Panc1 (cell line): ENCODE measurements around the gene SSBP4. TPM values are rescaled to one million over a fixed set of nuclear protein-coding genes. Genes with fewer than 3 reads are reported as not detected.

ENCODE experiments used
- ATAC-seq: fragments of 200-7000 bp; cut with Tn5 transposase; 2 replicates; pipeline ENCODE4 v1.9.1; 2020; ENCODE audit warnings: mild to moderate bottlenecking, moderate library complexity
- BruUV-seq: library from RNA; stranded (reverse); fragments of 400-500 nt; replicated peaks from 2 replicates; lab custom pipeline; 2021; lab: Mats Ljungman, UMichigan
- CTCF ChIA-PET: fragments of 300-600 bp; sonication (Branson Sonifier 250); formaldehyde crosslinking; loops from one replicate; lab custom pipeline; 2022; ENCODE audit warnings: antibody characterized with exemption; lab: Charles Lee
- POLR2A ChIA-PET: fragments of 300-600 bp; sonication (Branson Sonifier 250); formaldehyde crosslinking; loops from one replicate; lab custom pipeline; 2022; ENCODE audit warnings: antibody characterized with exemption; lab: Charles Lee
- DNase-seq: peaks from one replicate; pipeline ENCODE4 v3.0.0-alpha.2; 2010; ENCODE audit warnings: low read depth, low spot score
- H3K27ac ChIP-seq: 2 replicates; pipeline ENCODE4 v1.5.1; 2011; ENCODE audit warnings: mild to moderate bottlenecking, low read length, inconsistent platforms
- H3K27me3 ChIP-seq: fragments of 200-500 bp; sonication (Bioruptor generic); 2 replicates; pipeline ENCODE4 v1.6.0; 2014; ENCODE audit warnings: low read length, inconsistent platforms; ENCODE audit not compliant: control insufficient read depth, insufficient read depth
- H3K36me3 ChIP-seq: fragments of 200-500 bp; sonication (Bioruptor generic); 2 replicates; pipeline ENCODE4 v1.5.1; 2014; ENCODE audit warnings: inconsistent platforms, mild to moderate bottlenecking, low read length, moderate library complexity; ENCODE audit not compliant: control insufficient read depth, insufficient read depth
- H3K4me1 ChIP-seq: 2 replicates; pipeline ENCODE4 v1.5.1; 2011; ENCODE audit warnings: inconsistent platforms, mild to moderate bottlenecking, low read length, moderate library complexity; ENCODE audit not compliant: control insufficient read depth, insufficient read depth
- H3K4me3 ChIP-seq, 2 experiments: 2 replicates each; pipeline ENCODE4 v1.5.1; 2011 to 2012; ENCODE audit warnings: low read depth in 2 of 2, low read length in 2 of 2, mild to moderate bottlenecking in 2 of 2, inconsistent platforms in 1 of 2, moderate library complexity in 1 of 2
- H3K9me3 ChIP-seq: fragments of 200-500 bp; sonication (Bioruptor generic); 2 replicates; pipeline ENCODE4 v1.5.1; 2014; ENCODE audit warnings: low read depth, mild to moderate bottlenecking, inconsistent platforms, low read length, moderate library complexity; ENCODE audit not compliant: control insufficient read depth, insufficient read depth
- CTCF ChIP-seq: fragments of 450-650 bp; IDR thresholded peaks from 2 replicates; pipeline ENCODE4 v1.5.1; 2017; ENCODE audit warnings: mild to moderate bottlenecking
- POLR2AphosphoS5 ChIP-seq: IDR thresholded peaks from 2 replicates; pipeline ENCODE4 v1.6.1; 2012; ENCODE audit warnings: mild to moderate bottlenecking, low read depth, low read length, moderate library complexity
- REST ChIP-seq, 2 experiments: IDR thresholded peaks; 2 replicates each; pipeline ENCODE4 v1.6.1; 2011 to 2012; ENCODE audit warnings: low read depth in 2 of 2, control low read depth in 1 of 2, low read length in 1 of 2, mild to moderate bottlenecking in 1 of 2, moderate library complexity in 1 of 2; ENCODE audit not compliant: insufficient read depth in 1 of 2
- SIN3A ChIP-seq: IDR thresholded peaks from 2 replicates; pipeline ENCODE4 v1.6.1; 2012; ENCODE audit warnings: low read depth, mild to moderate bottlenecking, low read length, moderate library complexity, borderline replicate concordance; ENCODE audit not compliant: insufficient read depth
- TCF7L2 ChIP-seq: IDR thresholded peaks from 2 replicates; pipeline ENCODE4 v1.6.1; 2011; ENCODE audit warnings: mild to moderate bottlenecking, low read depth, low read length, inconsistent platforms
- in situ Hi-C: cut with HindIII; loops from 2 replicates; pipeline ENCODE4 v1.10.0; 2016; ENCODE audit warnings: low sequenced_read_pairs, low pct_unique_long_range_greater_than_20kb
- intact Hi-C: fragments of 100-400 bp; cut with micrococcal nuclease; formaldehyde crosslinking; loops from one replicate; pipeline ENCODE4 v1.10.0; 2022; ENCODE audit not compliant: unreplicated experiment
- total RNA-seq: library from RNA; stranded (reverse); gene quantifications from one replicate; pipeline ENCODE4 v1.2.1, GENCODE V29; 2021; ENCODE audit not compliant: unreplicated experiment

The SSBP4 gene
- total RNA-seq, 1 experiment from 2014 or later: 128 TPM

GRCh38 chr19:18460900-18461299, 41.7 kb downstream of the SSBP4 start:
- no peak for TF ChIP-seq POLR2AphosphoS5
- TF ChIP-seq REST (IDR thresholded peaks at IDR 0.05; ENCODE audit: insufficient read depth in 1 of 2, low read depth in 2 of 2, low read length in 1 of 2): no peak
- no peak for TF ChIP-seq CTCF
- TF ChIP-seq TCF7L2: no peak
- TF ChIP-seq SIN3A: no peak

GRCh38 chr19:18461471-18461870, 42.3 kb downstream of the SSBP4 start:
- intact Hi-C loops: no loop called here
- ChIA-PET POLR2A (interaction anchor here (0.6 kb wide), 1 partner anchor 8 kb away, joined by 4 read pairs; no protein-coding TSS in a partner anchor), CTCF (interaction anchor here (0.7 to 1.0 kb wide), 4 partner anchors 8 to 127 kb away, joined by 4 to 6 read pairs (median 4); partner anchors contain the start of gene REX1BD)
- Histone ChIP-seq H3K9me3 (no peaks in the 10 kb centered on the region), H3K4me1 (peaks cover 25% of the 10 kb centered on the region), H3K27ac (no peak overlapping the region), H3K4me3 (no peak overlapping the region), H3K36me3 (no peaks in the 10 kb centered on the region; the same call in 1 of the 2 replicates), H3K27me3 (no peaks in the 10 kb centered on the region)
- in situ Hi-C loops: no loop called here
- DNase-seq: no peak
- no TSS peak for BruUV-seq
- TF ChIP-seq POLR2AphosphoS5: no peak
- TF ChIP-seq REST (IDR thresholded peaks at IDR 0.05; ENCODE audit: insufficient read depth in 1 of 2, low read depth in 2 of 2, low read length in 1 of 2): no peak
- no peak for TF ChIP-seq SIN3A
- TF ChIP-seq CTCF: no peak
- no peak for TF ChIP-seq TCF7L2
- ATAC-seq: no peak

More at GRCh38 chr19:18460900-18461299, 41.7 kb downstream of the SSBP4 start:
- Histone ChIP-seq H3K36me3 (no peaks in the 10 kb centered on the region; the same call in 1 of the 2 replicates), H3K4me1 (peaks cover 22% of the 10 kb centered on the region), H3K4me3 (no peak overlapping the region), H3K9me3 (no peaks in the 10 kb centered on the region), H3K27me3 (no peaks in the 10 kb centered on the region), H3K27ac (no peak overlapping the region)
- ChIA-PET POLR2A (no interaction called here), CTCF (interaction anchor here (0.6 kb wide), 1 partner anchor 602 kb away, joined by 4 read pairs; no protein-coding TSS in a partner anchor)
- intact Hi-C loops: no loop called here
- in situ Hi-C loops: no loop called here
- no peak for DNase-seq
- BruUV-seq: no TSS peak
- ATAC-seq: no peak
